Retina (tissue), 1 donor: ENCODE data around the gene ASB8.

Experiments
- DNase-seq: peaks from one replicate; pipeline ENCODE4 v3.0.0-alpha.2; 2016

The ASB8 gene

DNA sequence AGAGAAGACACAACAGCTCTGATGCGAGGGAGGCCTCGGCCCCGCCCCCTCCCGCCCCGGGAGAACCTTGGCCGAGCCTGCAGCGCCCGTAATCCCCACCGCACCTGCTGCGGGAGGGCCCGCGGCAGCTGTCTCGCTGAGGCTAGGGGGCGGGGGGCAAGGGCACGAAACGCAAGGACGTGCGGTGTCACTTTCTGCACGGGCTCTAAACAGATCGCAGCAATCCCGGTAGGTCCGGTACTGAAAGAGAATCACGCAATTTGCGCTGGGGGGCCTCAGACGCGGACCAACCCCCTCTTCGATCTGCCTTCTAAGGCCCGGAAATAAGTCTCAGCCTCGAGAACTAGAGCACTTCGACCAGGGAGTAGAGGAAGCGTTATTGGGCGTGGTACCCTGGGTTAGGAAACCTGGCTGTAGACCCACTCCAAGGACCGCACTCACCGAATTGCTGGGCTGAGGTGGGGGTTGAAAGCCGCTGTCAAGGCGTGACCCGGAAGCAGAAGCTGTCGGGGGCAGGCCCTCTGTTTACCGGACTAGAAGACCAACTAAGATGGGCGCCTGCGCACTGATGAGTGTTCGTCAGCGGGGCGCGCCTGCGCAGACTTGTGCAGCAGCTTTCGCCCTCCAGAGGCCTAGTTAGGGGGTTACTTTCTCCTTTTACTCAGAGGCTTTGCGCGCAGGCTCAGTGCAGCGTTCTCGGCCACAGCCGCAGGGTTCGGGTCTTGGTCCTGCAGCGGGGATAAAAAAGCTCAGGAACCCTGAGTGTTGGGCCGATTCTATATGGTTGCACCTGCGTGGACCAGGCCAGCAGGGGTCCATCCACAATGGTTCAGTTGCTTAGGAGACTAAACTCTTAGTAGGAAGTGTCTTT lies at the start of gene ASB8:
ASB8 (minus strand) TSS at position 498 of the 871 bp plus-strand sequence. CDS start 4,019 bp downstream, outside the sequence.
- DNase-seq = peak; percentile 98

DNA sequence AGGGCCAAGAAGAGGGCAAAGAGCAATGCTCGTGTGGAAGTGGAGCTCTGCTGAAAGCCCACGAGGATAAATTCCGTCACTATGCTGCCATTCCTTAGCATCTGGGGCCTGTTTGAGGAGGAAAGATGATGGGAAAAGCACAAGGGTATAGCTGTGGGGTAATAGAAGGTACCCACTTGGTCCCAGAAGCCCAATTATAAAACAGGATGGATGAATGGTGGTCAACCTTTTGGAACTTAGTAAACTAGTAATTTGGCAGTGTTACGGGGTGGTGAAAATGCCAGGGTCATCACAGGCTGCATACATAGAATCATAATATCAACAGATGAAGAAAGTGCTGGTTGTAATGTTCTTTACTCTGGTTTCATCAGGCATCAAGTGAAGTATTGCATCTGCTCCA lies 45.9 kb upstream of the ASB8 start, which contains the start of gene OR10AD1:
OR10AD1 (minus strand) TSS at position 101 of the 400 bp plus-strand sequence; CDS start at position 101, 0 bp downstream.
- DNase-seq = no peak

DNA sequence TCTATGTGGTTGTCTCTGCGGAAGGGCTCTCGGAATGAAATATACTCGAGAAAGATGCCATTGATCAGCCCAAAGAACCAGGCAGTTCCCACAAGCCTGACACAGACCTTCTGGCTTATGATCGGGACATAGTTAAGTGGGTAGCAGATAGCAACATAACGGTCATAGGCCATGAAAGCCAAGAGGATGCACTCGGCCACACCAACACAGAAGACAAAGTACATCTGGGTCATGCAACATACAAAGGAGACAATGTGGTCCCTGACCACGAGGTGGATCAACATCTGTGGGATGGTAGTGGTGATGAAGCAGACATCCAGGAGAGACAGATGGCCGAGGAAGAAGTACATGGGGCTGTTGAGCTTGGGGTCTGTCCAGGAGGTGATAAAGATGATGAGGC lies 45.5 kb upstream of the ASB8 start:
- DNase-seq = no peak

DNA sequence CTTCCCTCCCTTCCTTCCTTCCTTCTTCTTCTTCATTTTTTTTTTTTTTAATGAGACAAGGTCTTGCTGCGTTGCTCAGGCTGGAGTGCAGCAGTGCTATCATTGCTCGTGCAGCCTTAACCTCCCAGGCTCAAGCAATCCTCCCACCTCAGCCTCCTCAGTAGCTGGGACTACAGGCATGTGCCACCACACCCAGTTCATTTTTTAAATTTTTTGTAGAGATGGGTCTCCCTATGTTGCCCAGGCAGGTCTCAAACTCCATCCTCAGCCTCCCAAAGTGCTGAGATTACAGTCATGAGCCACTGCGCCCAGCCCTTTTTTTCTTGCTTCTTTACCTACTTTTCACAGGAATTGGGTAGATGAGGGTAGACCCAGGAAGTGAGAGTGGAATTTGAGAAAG lies 44.2 kb upstream of the ASB8 start:
- DNase-seq = no peak

DNA sequence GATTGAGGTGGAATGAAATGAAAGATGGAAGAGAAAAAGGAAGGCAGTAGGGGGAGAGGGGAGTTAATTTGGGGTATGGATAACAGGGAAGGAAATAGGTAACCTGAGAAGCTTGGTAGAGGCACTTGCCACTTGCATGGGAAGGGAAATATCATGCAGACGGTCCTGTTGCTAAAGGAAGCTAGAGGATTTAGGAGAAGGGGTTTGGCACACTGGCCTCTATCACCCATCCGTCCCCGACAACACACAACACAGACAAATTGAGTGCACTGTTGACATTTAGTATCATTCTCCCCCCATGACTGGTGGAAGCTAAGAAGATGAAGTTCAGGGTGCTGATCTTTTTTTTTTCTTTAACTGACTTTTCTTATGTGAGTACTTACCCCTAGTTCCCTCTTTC lies 43.8 kb upstream of the ASB8 start:
- no peak for DNase-seq

DNA sequence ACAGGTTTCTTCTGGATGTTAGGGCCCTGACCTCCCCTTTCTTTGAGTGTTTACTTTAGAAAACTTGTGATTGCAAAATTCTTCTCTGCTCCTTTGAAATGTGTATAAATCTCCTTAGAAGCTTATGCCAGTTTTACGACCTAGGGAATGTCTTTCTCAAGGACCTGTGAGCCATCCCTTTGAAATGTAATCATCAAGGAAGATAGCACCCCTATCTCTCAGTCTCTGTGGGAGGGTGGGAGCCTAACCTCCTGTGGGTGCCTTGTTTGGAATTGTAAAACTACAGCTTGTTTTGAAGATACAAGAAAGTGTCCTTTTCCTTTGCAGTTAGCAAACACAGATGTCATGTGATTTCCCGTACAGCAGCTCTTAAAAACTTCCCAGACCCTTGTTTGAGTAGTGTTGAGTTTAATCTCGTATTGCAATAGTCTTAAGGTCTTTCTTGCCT lies 42.5 kb upstream of the ASB8 start:
- no peak for DNase-seq

GRCh38 chr12:48198985-48199384 lies 41.7 kb upstream of the ASB8 start:
- no peak for DNase-seq

- no peak for DNase-seq
These were observed 41.3 kb upstream of the ASB8 start for GRCh38 chr12:48198672-48198971.

DNA sequence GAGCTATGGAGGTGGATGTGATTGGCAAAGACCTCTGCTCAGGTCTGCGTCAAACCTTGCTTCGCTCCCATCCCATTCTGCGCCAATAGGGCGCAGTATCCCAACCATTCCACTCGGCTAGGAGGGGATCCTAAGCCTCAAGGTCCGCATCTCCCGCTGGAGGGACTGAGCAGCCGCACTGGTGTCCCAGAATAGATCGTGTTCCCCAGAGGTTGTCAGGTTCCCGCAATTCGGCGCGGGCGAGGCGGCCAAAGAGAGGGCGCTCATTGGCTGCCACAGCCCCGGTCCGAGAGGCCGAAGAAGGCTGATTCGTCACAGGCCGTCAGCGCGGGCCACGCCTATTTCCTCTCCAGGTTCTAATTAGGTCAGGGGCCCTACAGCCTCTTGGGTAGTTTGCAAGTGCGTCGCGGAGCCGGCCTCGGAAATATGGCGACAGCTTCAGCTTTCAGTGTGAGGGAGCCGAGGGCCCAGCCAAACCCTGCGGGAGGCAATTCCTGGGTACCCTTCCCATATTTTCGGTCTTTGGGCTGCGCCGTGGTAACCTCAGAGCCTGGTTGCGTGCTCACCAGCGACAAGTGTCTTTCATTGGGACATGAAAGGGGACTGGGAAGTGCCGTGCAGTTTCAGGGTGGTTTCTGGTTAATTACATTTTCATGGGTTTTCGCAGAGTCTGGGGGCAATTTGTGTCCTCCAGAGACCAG lies 40.8 kb upstream of the ASB8 start:
- peak; percentile 97 for DNase-seq

- no peak for DNase-seq
These were observed 40.2 kb upstream of the ASB8 start for GRCh38 chr12:48197549-48197970.

DNA sequence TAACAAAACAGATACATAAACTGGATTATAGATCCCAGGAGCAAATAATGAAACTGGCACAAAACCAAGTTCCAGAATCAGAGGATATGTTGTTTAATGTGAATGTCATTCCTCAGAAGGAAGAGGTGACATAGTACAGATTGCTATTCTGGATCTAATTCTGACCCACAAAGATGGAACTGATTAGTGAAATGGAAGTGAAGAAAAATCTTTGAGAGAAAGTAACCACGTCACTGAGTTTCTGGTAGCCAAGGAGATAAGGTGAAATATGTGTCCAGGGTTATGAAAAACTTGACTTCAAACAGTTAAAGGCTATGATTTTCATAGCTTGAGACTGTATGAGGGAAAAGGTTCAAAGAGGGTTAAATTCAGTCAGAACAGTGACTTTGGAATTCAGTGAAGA lies 37.5 kb upstream of the ASB8 start:
- DNase-seq = no peak

- DNase-seq = no peak
These were observed 36.3 kb upstream of the ASB8 start for GRCh38 chr12:48193623-48194022.

DNA sequence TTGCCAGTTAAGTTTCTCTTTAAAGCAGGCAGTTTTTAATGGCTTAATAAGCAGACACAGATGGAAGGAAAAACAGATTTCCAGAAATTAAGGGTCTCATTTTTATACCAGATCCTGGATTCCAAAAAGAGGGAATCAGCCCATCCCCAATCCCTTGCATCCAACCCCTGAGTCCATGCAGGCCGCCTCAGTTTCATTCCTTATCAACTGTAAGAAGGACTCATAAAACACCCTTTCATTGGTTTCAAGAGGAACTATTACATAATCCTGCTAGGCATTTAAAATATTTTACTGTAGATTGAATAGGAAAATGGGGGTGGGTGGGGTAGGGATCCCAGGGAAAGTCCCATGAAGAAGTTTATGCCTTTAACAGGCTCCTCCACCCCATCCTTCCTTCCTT lies 35.5 kb upstream of the ASB8 start:
- no peak for DNase-seq

DNA sequence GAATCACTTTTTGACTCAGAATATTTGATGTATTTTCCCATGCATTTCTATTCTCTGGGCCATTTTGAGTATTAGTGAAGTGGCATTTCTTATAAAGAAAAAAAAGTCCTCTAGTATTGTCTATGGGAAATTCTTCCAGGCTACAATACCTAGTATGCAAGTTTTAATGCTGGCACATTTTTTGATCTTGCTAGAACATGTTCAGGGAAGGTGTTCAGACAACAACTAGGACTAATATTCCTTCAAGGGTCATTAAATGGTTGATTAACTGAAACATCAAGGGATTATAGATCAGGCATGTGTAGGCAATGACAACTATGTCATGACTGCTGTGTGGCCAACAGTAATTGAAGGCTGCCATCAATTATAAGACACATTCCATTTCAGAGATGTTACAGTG lies 33.8 kb upstream of the ASB8 start:
- no peak for DNase-seq

DNA sequence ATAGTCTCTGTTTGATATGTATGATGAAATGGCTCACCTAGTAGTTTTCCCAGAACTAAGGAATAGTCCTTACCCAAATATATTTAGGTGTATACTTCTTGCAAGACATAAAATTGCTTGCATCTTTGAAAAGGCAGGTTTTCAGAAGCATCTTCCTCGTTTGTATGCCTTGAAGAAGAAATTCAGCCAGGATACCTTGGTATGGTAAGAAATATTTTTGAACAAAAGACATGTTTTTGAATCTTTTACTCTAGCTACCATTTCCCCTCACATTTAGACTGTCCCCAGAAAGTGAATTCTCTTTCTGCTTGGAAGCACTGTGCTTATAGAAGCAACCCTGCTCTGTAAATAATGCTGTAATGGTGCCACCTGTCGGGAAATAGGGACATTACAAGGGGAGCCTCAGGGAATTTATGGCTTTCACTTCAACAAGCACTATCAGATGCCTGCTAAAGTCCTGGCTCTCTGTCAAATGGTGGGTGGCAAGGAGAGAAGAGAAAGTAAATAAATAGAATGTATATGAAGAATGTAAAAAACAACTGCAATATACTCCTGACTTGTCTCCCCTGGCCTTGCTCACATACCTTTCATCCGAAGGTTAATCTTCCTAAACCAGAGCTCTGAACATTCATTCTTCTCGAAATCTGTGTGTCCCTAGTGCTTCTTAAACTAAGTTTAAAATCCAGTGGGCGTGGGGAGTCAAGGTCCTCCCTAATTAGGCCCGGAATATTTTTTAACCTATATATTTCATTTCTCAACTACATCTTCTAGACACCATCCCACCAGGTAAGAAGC lies 32.2 kb upstream of the ASB8 start:
- DNase-seq = peak; percentile 76

GRCh38 chr12:48187916-48188695 lies 30.8 kb upstream of the ASB8 start:
- no peak for DNase-seq

GRCh38 chr12:48185181-48185919 lies 28.0 kb upstream of the ASB8 start:
- peak; percentile 71 for DNase-seq

GRCh38 chr12:48184549-48184922 lies 27.2 kb upstream of the ASB8 start:
- peak; percentile 69 for DNase-seq

GRCh38 chr12:48183876-48184548 lies 26.7 kb upstream of the ASB8 start:
- DNase-seq = peak; percentile 78

DNA sequence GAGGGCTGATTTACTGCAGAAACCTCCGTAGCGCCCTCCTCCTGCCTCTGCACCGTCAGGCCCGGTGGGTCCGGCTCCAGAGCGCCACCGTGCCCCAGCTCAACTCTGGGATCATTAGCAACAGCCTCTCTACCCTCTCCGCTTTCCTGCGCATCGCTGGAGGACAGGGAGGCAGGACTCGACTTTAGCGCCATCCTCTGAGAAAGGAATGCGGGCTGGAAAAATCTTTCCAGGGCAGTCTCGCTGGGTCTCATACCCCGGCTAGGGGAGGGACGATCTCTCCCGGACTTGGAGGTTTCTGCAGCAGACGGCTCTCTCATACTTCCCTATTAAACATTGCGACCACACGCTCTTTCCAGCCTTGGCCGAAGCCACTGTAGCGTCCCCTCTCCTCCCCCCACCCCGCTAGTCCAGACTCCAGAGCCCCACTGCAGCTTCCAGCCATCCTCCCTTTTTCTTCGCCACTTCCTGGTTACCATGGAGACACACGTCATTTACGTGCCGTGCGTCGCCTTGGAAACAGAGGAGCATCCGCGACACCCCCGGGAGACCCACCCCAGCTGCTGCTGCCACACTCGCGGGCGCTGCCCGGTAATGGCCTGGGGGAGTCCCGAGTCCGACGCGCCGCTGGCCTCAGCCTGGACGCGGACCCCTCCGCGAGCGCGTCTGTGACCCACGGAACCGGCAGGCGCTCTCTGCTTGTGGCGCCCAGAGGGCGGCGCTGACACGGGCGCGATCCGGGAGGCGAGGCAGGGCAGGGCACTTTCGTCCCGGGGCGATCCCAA lies 26.0 kb upstream of the ASB8 start, which contains the start of gene CCDC184:
CCDC184 (plus strand) TSS at position 554 of the 785 bp plus-strand sequence. CDS start 479 bp downstream, outside the sequence.
- peak; percentile 96 for DNase-seq
